GM19043 (cell line): Measurements from ENCODE around the gene KCNC1.

ENCODE experiments used
- ATAC-seq: cut with Tn5 transposase; IDR thresholded peaks from one replicate; pipeline ENCODE4 v1.9.1; 2021; ENCODE audit warnings: low read depth; ENCODE audit not compliant: unreplicated experiment

The KCNC1 gene

GRCh38 chr11:17735818-17736578, 1.4 kb downstream of the KCNC1 start:
- ATAC-seq = no peak

GRCh38 chr11:17736579-17736893, 2.0 kb downstream of the KCNC1 start:
- ATAC-seq = no peak

GRCh38 chr11:17736930-17737817, 2.6 kb downstream of the KCNC1 start:
- ATAC-seq = no peak

- no peak for ATAC-seq
These were observed 3.8 kb downstream of the KCNC1 start for GRCh38 chr11:17738151-17738973.

- ATAC-seq = no peak
These were observed 5.4 kb downstream of the KCNC1 start for GRCh38 chr11:17739945-17740338.

- no peak for ATAC-seq
These were observed 6.2 kb downstream of the KCNC1 start for GRCh38 chr11:17740649-17741235.

GRCh38 chr11:17741487-17741886, 6.9 kb downstream of the KCNC1 start:
- no peak for ATAC-seq

- no peak for ATAC-seq
These were observed 7.4 kb downstream of the KCNC1 start for GRCh38 chr11:17742019-17742418.

GRCh38 chr11:17743026-17743807, 8.6 kb downstream of the KCNC1 start:
- ATAC-seq = no peak

GRCh38 chr11:17743808-17744119, 9.2 kb downstream of the KCNC1 start:
- no peak for ATAC-seq

- ATAC-seq = no peak
These were observed 9.8 kb downstream of the KCNC1 start for GRCh38 chr11:17744151-17744940.

- no peak for ATAC-seq
These were observed 10.6 kb downstream of the KCNC1 start for GRCh38 chr11:17745023-17745772.

- ATAC-seq = no peak
These were observed 11.5 kb downstream of the KCNC1 start for GRCh38 chr11:17746096-17746495.

GRCh38 chr11:17747131-17747955, 12.8 kb downstream of the KCNC1 start:
- no peak for ATAC-seq

- no peak for ATAC-seq
These were observed 13.5 kb downstream of the KCNC1 start for GRCh38 chr11:17748044-17748443.

GRCh38 chr11:17748761-17749721, 14.5 kb downstream of the KCNC1 start:
- no peak for ATAC-seq
